Fibroblast of lung (primary cell): Measurements from ENCODE around the gene NAB2. TPM values are rescaled to one million over a fixed set of nuclear protein-coding genes. Genes with fewer than 3 reads are reported as not detected.

Source experiments
- DNase-seq, 2 donors: peaks; one replicate each; pipeline versions ENCODE4 v3.0.0 to v3.0.0-alpha.2; 2010; ENCODE audit warnings: low read depth in 2 of 2
- H2AFZ ChIP-seq: 2 replicates; pipeline ENCODE4 v1.5.1; 2012; ENCODE audit warnings: low read length, control low read depth, inconsistent platforms
- H3K27ac ChIP-seq: 2 replicates; pipeline ENCODE4 v1.5.1; 2011; ENCODE audit warnings: low read length, control low read depth; ENCODE audit not compliant: insufficient read depth
- H3K27me3 ChIP-seq: 2 replicates; pipeline ENCODE4 v1.5.1; 2011; ENCODE audit warnings: mild to moderate bottlenecking, low read length; ENCODE audit not compliant: control insufficient read depth, insufficient read depth
- H3K36me3 ChIP-seq: 2 replicates; pipeline ENCODE4 v1.5.1; 2011; ENCODE audit warnings: low read length; ENCODE audit not compliant: control insufficient read depth, insufficient read depth
- H3K4me1 ChIP-seq: 2 replicates; pipeline ENCODE4 v1.5.1; 2011; ENCODE audit warnings: low read length; ENCODE audit not compliant: control insufficient read depth, insufficient read depth; ENCODE audit errors: extremely low read depth
- H3K4me2 ChIP-seq: 2 replicates; pipeline ENCODE4 v1.5.1; 2011; ENCODE audit warnings: low read length, control low read depth; ENCODE audit not compliant: insufficient read depth; ENCODE audit errors: extremely low read depth
- H3K4me3 ChIP-seq, 4 experiments: fragments of 200-600 bp in 1 of 4; sonication (generic) in 1 of 4; replicated peaks in 1 of 4; 2 replicates each; pipeline ENCODE4 v1.5.1; 2011 to 2016; ENCODE audit warnings: low read length in 4 of 4, low read depth in 3 of 4, mild to moderate bottlenecking in 3 of 4, control low read depth in 2 of 4, inconsistent platforms in 1 of 4, mixed read lengths in 1 of 4; ENCODE audit not compliant: insufficient read depth in 1 of 4; ENCODE audit errors: control extremely low read depth in 1 of 4
- H3K79me2 ChIP-seq: 2 replicates; pipeline ENCODE4 v1.5.1; 2012; ENCODE audit warnings: mild to moderate bottlenecking, low read length, inconsistent platforms; ENCODE audit not compliant: control insufficient read depth, insufficient read depth
- H3K9ac ChIP-seq: 2 replicates; pipeline ENCODE4 v1.5.1; 2011; ENCODE audit warnings: mild to moderate bottlenecking, low read length, control low read depth; ENCODE audit not compliant: insufficient read depth
- H3K9me3 ChIP-seq: 2 replicates; pipeline ENCODE4 v1.5.1; 2012; ENCODE audit warnings: low read depth, low read length; ENCODE audit not compliant: control insufficient read depth, insufficient read depth
- H4K20me1 ChIP-seq: 2 replicates; pipeline ENCODE4 v1.5.1; 2011; ENCODE audit warnings: low read length; ENCODE audit not compliant: control insufficient read depth, insufficient read depth; ENCODE audit errors: extremely low read depth
- CTCF ChIP-seq, 2 donors: IDR thresholded peaks in 1 of 2; conservative IDR thresholded peaks in 1 of 2; 1 replicate in 1 of 2; 2 replicates in 1 of 2; pipeline ENCODE4 v1.5.1; 2011 to 2012; ENCODE audit warnings: low read length in 2 of 2, control low read depth in 1 of 2, inconsistent platforms in 1 of 2, low read depth in 1 of 2, mild to moderate bottlenecking in 1 of 2
- EZH2 ChIP-seq: IDR thresholded peaks from 2 replicates; pipeline ENCODE4 v1.5.1; 2012; ENCODE audit warnings: low read length, control low read depth, mild to moderate bottlenecking; ENCODE audit errors: missing control alignments
- polyA plus RNA-seq, 2 donors: library from polyadenylated mRNA; depleted of rRNA in 1 of 2; stranded (reverse) in 1 of 2; unstranded in 1 of 2; fragments of >200 nt; gene quantifications; 2 replicates each; pipeline ENCODE4 v1.2.1, GENCODE V29; 2011 to 2012; ENCODE audit warnings: missing spikeins in 1 of 2
- total RNA-seq: library from RNA; depleted of rRNA; stranded (reverse); fragments of >200 nt; gene quantifications from 2 replicates; pipeline ENCODE4 v1.2.1, GENCODE V29; 2014

Gene NAB2
- total and polyA plus RNA-seq, 2 donors (not counting 1 experiment from before 2014, with no cell fraction given), result 31.3 to 39.6 TPM

- Histone ChIP-seq H3K9me3 (no peaks in the 10 kb centered on the region), H3K4me3 (no peak overlapping the region), H4K20me1 (no peaks in the 10 kb centered on the region), H3K4me1 (peaks cover 9% of the 10 kb centered on the region), H3K79me2 (peaks cover 3% of the 10 kb centered on the region), H2AFZ (no peak overlapping the region), H3K27ac (no peak overlapping the region), H3K36me3 (no peaks in the 10 kb centered on the region), H3K27me3 (no peaks in the 10 kb centered on the region), H3K9ac (no peak overlapping the region), H3K4me2 (no peak overlapping the region)
- DNase-seq, result no peak
- TF ChIP-seq CTCF (conservative IDR thresholded peaks at IDR 0.05 in 1 of 2, IDR thresholded peaks at IDR 0.05 in 1 of 2; ENCODE audit: low read depth in 1 of 2, low read length in 2 of 2), result no peak
- no peak for TF ChIP-seq EZH2
Measured at GRCh38 chr12:57123813-57124212, 34.9 kb downstream of the NAB2 start.

GRCh38 chr12:57124261-57124877 lies 35.5 kb downstream of the NAB2 start:
- peak; percentile 51 to 79 for DNase-seq
- H3K4me2 ChIP-seq, result no peak overlapping the region
- peaks cover 5% of the 10 kb centered on the region for H3K4me1 ChIP-seq
- H3K27ac ChIP-seq, result no peak overlapping the region
- H3K27me3 ChIP-seq, result no peaks in the 10 kb centered on the region
- no peak overlapping the region for H3K9ac ChIP-seq
- H4K20me1 ChIP-seq, result no peaks in the 10 kb centered on the region
- TF ChIP-seq CTCF (conservative IDR thresholded peaks at IDR 0.05 in 1 of 2, IDR thresholded peaks at IDR 0.05 in 1 of 2; ENCODE audit: low read depth in 1 of 2, low read length in 2 of 2) (peak; percentile 95 to 98), EZH2 (no peak)
- no peak overlapping the region for H2AFZ ChIP-seq
- H3K36me3 ChIP-seq, result no peaks in the 10 kb centered on the region
- H3K4me3 ChIP-seq, result no peak overlapping the region
- no peaks in the 10 kb centered on the region for H3K9me3 ChIP-seq
- peaks cover 8% of the 10 kb centered on the region for H3K79me2 ChIP-seq

GRCh38 chr12:57126061-57126460 lies 37.1 kb downstream of the NAB2 start:
- H3K9ac ChIP-seq, result no peak overlapping the region
- no peak overlapping the region for H3K27ac ChIP-seq
- H2AFZ ChIP-seq, result no peak overlapping the region
- no peak overlapping the region for H3K4me2 ChIP-seq
- H3K9me3 ChIP-seq, result no peaks in the 10 kb centered on the region
- no peaks in the 10 kb centered on the region for H3K27me3 ChIP-seq
- TF ChIP-seq CTCF (conservative IDR thresholded peaks at IDR 0.05 in 1 of 2, IDR thresholded peaks at IDR 0.05 in 1 of 2; ENCODE audit: low read depth in 1 of 2, low read length in 2 of 2), result no peak
- TF ChIP-seq EZH2, result no peak
- H4K20me1 ChIP-seq, result no peaks in the 10 kb centered on the region
- peaks cover 25% of the 10 kb centered on the region for H3K79me2 ChIP-seq
- no peaks in the 10 kb centered on the region for H3K36me3 ChIP-seq
- no peak for DNase-seq
- H3K4me1 ChIP-seq, result peaks cover 11% of the 10 kb centered on the region
- no peak overlapping the region for H3K4me3 ChIP-seq
